Measurements from ENCODE around the gene PISD.
A peak's percentile ranks its signal among the peaks of the same experiment; 100 is the strongest.
"Not testable (repeated sequence)": the region's sequence is repeated elsewhere in the genome, so short reads cannot be mapped to it uniquely, and the experiment has no call there.

The PISD gene

GRCh38 chr22:31661851-31662667 lies at the start of gene PISD:
Gene PISD, minus strand, starts transcription at chr22:31662215. Its CDS starts 7 bp downstream, at chr22:31662208.
- ChIA-PET CTCF (interaction anchor here (0.6 to 2.4 kb wide), 4 partner anchors 68 to 309 kb away, joined by 3 to 10 read pairs (median 5); no protein-coding TSS in a partner anchor), POLR2A (interaction anchor here (0.5 to 2.8 kb wide), 35 partner anchors 9 to 750 kb away, joined by 3 to 35 read pairs (median 4); partner anchors contain the start of genes DEPDC5, PRR14L and RTCB)
- peak; percentile 83 for TF ChIP-seq SP1 (IDR thresholded peaks at IDR 0.05)
- peak; percentile 69 for TF ChIP-seq NFRKB (IDR thresholded peaks at IDR 0.05)
- no peak for TF ChIP-seq BHLHE40 (IDR thresholded peaks at IDR 0.05; ENCODE audit: borderline replicate concordance)
- TF ChIP-seq ZNF384 (IDR thresholded peaks at IDR 0.05) = no peak
- TF ChIP-seq PKNOX1 (IDR thresholded peaks at IDR 0.05) = no peak
- TF ChIP-seq L3MBTL2 (conservative IDR thresholded peaks at IDR 0.05) = peak; percentile 51
- DNase-seq (ENCODE audit: extremely low spot score) = peak; percentile 99

GRCh38 chr22:31711226-31711625 lies 49.2 kb upstream of the PISD start:
- CTCF ChIA-PET; DNase-seq (ENCODE audit: extremely low spot score); POLR2A ChIA-PET: not testable (repeated sequence)

- CTCF ChIA-PET = no interaction called here
- no peak for DNase-seq (ENCODE audit: extremely low spot score)
- POLR2A ChIA-PET = no interaction called here
- TF ChIP-seq LEF1 (IDR thresholded peaks at IDR 0.05; ENCODE audit: borderline replicate concordance) = no peak
- TF ChIP-seq SUZ12 (IDR thresholded peaks at IDR 0.05) = no peak
- no peak for TF ChIP-seq FOXA1 (IDR thresholded peaks at IDR 0.05)
These were observed 45.5 kb upstream of the PISD start for GRCh38 chr22:31707519-31707918.

- ChIA-PET CTCF (no interaction called here), POLR2A (interaction anchor here (0.8 kb wide), 1 partner anchor 58 kb away, joined by 3 read pairs; the partner anchor contains the start of gene DEPDC5)
- no peak for DNase-seq (ENCODE audit: extremely low spot score)
- TF ChIP-seq FOXK2 (IDR thresholded peaks at IDR 0.05) (no peak), FOXM1 (IDR thresholded peaks at IDR 0.05; ENCODE audit: borderline replicate concordance) (no peak), ARNT (IDR thresholded peaks at IDR 0.05) (no peak), CTBP1 (IDR thresholded peaks at IDR 0.05; ENCODE audit: borderline replicate concordance) (no peak), ELF4 (IDR thresholded peaks at IDR 0.05) (no peak), ZNF384 (IDR thresholded peaks at IDR 0.05) (no peak), L3MBTL2 (conservative IDR thresholded peaks at IDR 0.05) (no peak), FOXA1 (IDR thresholded peaks at IDR 0.05) (no peak)
These were observed 33.4 kb upstream of the PISD start for GRCh38 chr22:31695423-31695822.

- CTCF ChIA-PET; DNase-seq (ENCODE audit: extremely low spot score); POLR2A ChIA-PET: not testable (repeated sequence)
These were observed 32.0 kb upstream of the PISD start for GRCh38 chr22:31694046-31694445.

- DNase-seq (ENCODE audit: extremely low spot score) = no peak
- POLR2A ChIA-PET = no interaction called here
- TF ChIP-seq HDGF (IDR thresholded peaks at IDR 0.05; ENCODE audit: borderline replicate concordance) = no peak
- TF ChIP-seq FOXM1 (IDR thresholded peaks at IDR 0.05; ENCODE audit: borderline replicate concordance) = no peak
- no peak for TF ChIP-seq NFRKB (IDR thresholded peaks at IDR 0.05)
- no peak for TF ChIP-seq ZNF384 (IDR thresholded peaks at IDR 0.05)
- TF ChIP-seq PKNOX1 (IDR thresholded peaks at IDR 0.05) = no peak
- TF ChIP-seq TARDBP (IDR thresholded peaks at IDR 0.05) = no peak
- TF ChIP-seq FOXA1 (IDR thresholded peaks at IDR 0.05) = no peak
- no peak for TF ChIP-seq LEF1 (IDR thresholded peaks at IDR 0.05; ENCODE audit: borderline replicate concordance)
- no peak for TF ChIP-seq ELF4 (IDR thresholded peaks at IDR 0.05)
- no peak for TF ChIP-seq BHLHE40 (IDR thresholded peaks at IDR 0.05; ENCODE audit: borderline replicate concordance)
- no peak for TF ChIP-seq L3MBTL2 (conservative IDR thresholded peaks at IDR 0.05)
- TF ChIP-seq CTBP1 (IDR thresholded peaks at IDR 0.05; ENCODE audit: borderline replicate concordance) = no peak
- no peak for TF ChIP-seq SUZ12 (IDR thresholded peaks at IDR 0.05)
- TF ChIP-seq SP1 (IDR thresholded peaks at IDR 0.05) = no peak
- no peak for TF ChIP-seq ARNT (IDR thresholded peaks at IDR 0.05)
- TF ChIP-seq FOXK2 (IDR thresholded peaks at IDR 0.05) = no peak
- CTCF ChIA-PET = no interaction called here
These were observed 30.3 kb upstream of the PISD start for GRCh38 chr22:31692186-31692886.

- no peak for TF ChIP-seq NFRKB (IDR thresholded peaks at IDR 0.05)
- TF ChIP-seq LEF1 (IDR thresholded peaks at IDR 0.05; ENCODE audit: borderline replicate concordance) = no peak
- TF ChIP-seq TARDBP (IDR thresholded peaks at IDR 0.05) = no peak
- no peak for TF ChIP-seq BHLHE40 (IDR thresholded peaks at IDR 0.05; ENCODE audit: borderline replicate concordance)
- TF ChIP-seq ELF4 (IDR thresholded peaks at IDR 0.05) = no peak
- no peak for TF ChIP-seq HDGF (IDR thresholded peaks at IDR 0.05; ENCODE audit: borderline replicate concordance)
- TF ChIP-seq FOXM1 (IDR thresholded peaks at IDR 0.05; ENCODE audit: borderline replicate concordance) = no peak
- no peak for TF ChIP-seq SUZ12 (IDR thresholded peaks at IDR 0.05)
- TF ChIP-seq L3MBTL2 (conservative IDR thresholded peaks at IDR 0.05) = no peak
- no peak for TF ChIP-seq PKNOX1 (IDR thresholded peaks at IDR 0.05)
- no peak for TF ChIP-seq FOXK2 (IDR thresholded peaks at IDR 0.05)
- no peak for TF ChIP-seq ARNT (IDR thresholded peaks at IDR 0.05)
- no peak for TF ChIP-seq CTBP1 (IDR thresholded peaks at IDR 0.05; ENCODE audit: borderline replicate concordance)
- TF ChIP-seq SP1 (IDR thresholded peaks at IDR 0.05) = no peak
- TF ChIP-seq FOXA1 (IDR thresholded peaks at IDR 0.05) = no peak
- no peak for TF ChIP-seq ZNF384 (IDR thresholded peaks at IDR 0.05)
- no peak for DNase-seq (ENCODE audit: extremely low spot score)
- ChIA-PET CTCF (no interaction called here), POLR2A (no interaction called here)
These were observed 29.4 kb upstream of the PISD start for GRCh38 chr22:31691408-31691807.
